ENCODE data around the gene LAMA1.

Gene LAMA1

GRCh38 chr18:7004009-7004408, 113.6 kb downstream of the LAMA1 start:
- Mint-ChIP-seq H3K9me3 (no peaks in the 10 kb centered on the region), H3K27me3 (no peaks in the 10 kb centered on the region), H3K4me3 (no peak overlapping the region), H3K27ac (no peak overlapping the region), H3K4me1 (no peaks in the 10 kb centered on the region), H3K36me3 (ENCODE audit: low read depth) (no peaks in the 10 kb centered on the region)
- DNase-seq (no peak), ATAC-seq (no peak)

GRCh38 chr18:7002107-7002506, 115.5 kb downstream of the LAMA1 start:
- H3K27me3 Mint-ChIP-seq: no peaks in the 10 kb centered on the region
- no peak overlapping the region for H3K4me3 Mint-ChIP-seq
- H3K4me1 Mint-ChIP-seq: no peaks in the 10 kb centered on the region
- no peaks in the 10 kb centered on the region for H3K9me3 Mint-ChIP-seq
- H3K36me3 Mint-ChIP-seq (ENCODE audit: low read depth): no peaks in the 10 kb centered on the region
- DNase-seq (no peak), ATAC-seq (no peak)
- H3K27ac Mint-ChIP-seq: no peak overlapping the region

- DNase-seq: no peak
- H3K36me3 Mint-ChIP-seq (ENCODE audit: low read depth): no peaks in the 10 kb centered on the region
These were observed 117.0 kb downstream of the LAMA1 start for GRCh38 chr18:7000484-7001096.

GRCh38 chr18:6997808-6998207, 119.8 kb downstream of the LAMA1 start:
- H3K9me3 Mint-ChIP-seq: no peaks in the 10 kb centered on the region

More at GRCh38 chr18:7000484-7001096, 117.0 kb downstream of the LAMA1 start:
- no peaks in the 10 kb centered on the region for H3K9me3 Mint-ChIP-seq
- H3K4me3 Mint-ChIP-seq: no peak overlapping the region
- H3K27me3 Mint-ChIP-seq: no peaks in the 10 kb centered on the region
- ATAC-seq: no peak
- H3K4me1 Mint-ChIP-seq: no peaks in the 10 kb centered on the region
- no peak overlapping the region for H3K27ac Mint-ChIP-seq

GRCh38 chr18:6994771-6995430, 122.7 kb downstream of the LAMA1 start:
- Mint-ChIP-seq H3K36me3 (ENCODE audit: low read depth) (no peaks in the 10 kb centered on the region), H3K4me3 (no peak overlapping the region), H3K9me3 (no peaks in the 10 kb centered on the region), H3K27me3 (no peaks in the 10 kb centered on the region), H3K27ac (no peak overlapping the region), H3K4me1 (no peaks in the 10 kb centered on the region)
- no peak for DNase-seq
- no peak for ATAC-seq

More at GRCh38 chr18:6997808-6998207, 119.8 kb downstream of the LAMA1 start:
- ATAC-seq (no peak), DNase-seq (no peak)
- H3K4me3 Mint-ChIP-seq: no peak overlapping the region
- no peaks in the 10 kb centered on the region for H3K4me1 Mint-ChIP-seq
- no peak overlapping the region for H3K27ac Mint-ChIP-seq
- H3K27me3 Mint-ChIP-seq: no peaks in the 10 kb centered on the region
- H3K36me3 Mint-ChIP-seq (ENCODE audit: low read depth): no peaks in the 10 kb centered on the region

GRCh38 chr18:6994056-6994770, 123.4 kb downstream of the LAMA1 start:
- no peak overlapping the region for H3K27ac Mint-ChIP-seq
- no peaks in the 10 kb centered on the region for H3K9me3 Mint-ChIP-seq
- H3K36me3 Mint-ChIP-seq (ENCODE audit: low read depth): no peaks in the 10 kb centered on the region
- no peak overlapping the region for H3K4me3 Mint-ChIP-seq
- no peaks in the 10 kb centered on the region for H3K4me1 Mint-ChIP-seq
- no peaks in the 10 kb centered on the region for H3K27me3 Mint-ChIP-seq
- ATAC-seq (no peak), DNase-seq (no peak)

- no peak overlapping the region for H3K4me3 Mint-ChIP-seq
- no peaks in the 10 kb centered on the region for H3K27me3 Mint-ChIP-seq
- no peak overlapping the region for H3K27ac Mint-ChIP-seq
- ATAC-seq (no peak), DNase-seq (no peak)
- no peaks in the 10 kb centered on the region for H3K4me1 Mint-ChIP-seq
- H3K9me3 Mint-ChIP-seq: no peaks in the 10 kb centered on the region
- H3K36me3 Mint-ChIP-seq (ENCODE audit: low read depth): no peaks in the 10 kb centered on the region
These were observed 124.8 kb downstream of the LAMA1 start for GRCh38 chr18:6992761-6993160.

- Mint-ChIP-seq H3K4me1 (no peaks in the 10 kb centered on the region), H3K27me3 (no peaks in the 10 kb centered on the region), H3K27ac (no peak overlapping the region), H3K36me3 (ENCODE audit: low read depth) (no peaks in the 10 kb centered on the region), H3K9me3 (peaks cover 5% of the 10 kb centered on the region), H3K4me3 (no peak overlapping the region)
- DNase-seq (no peak), ATAC-seq (no peak)
These were observed 134.2 kb downstream of the LAMA1 start for GRCh38 chr18:6983366-6983765.

- peaks cover 5% of the 10 kb centered on the region for H3K9me3 Mint-ChIP-seq
- H3K27ac Mint-ChIP-seq: no peak overlapping the region
- H3K27me3 Mint-ChIP-seq: no peaks in the 10 kb centered on the region
- H3K36me3 Mint-ChIP-seq (ENCODE audit: low read depth): no peaks in the 10 kb centered on the region
- H3K4me3 Mint-ChIP-seq: no peak overlapping the region
- no peaks in the 10 kb centered on the region for H3K4me1 Mint-ChIP-seq
- ATAC-seq (no peak), DNase-seq (no peak)
These were observed 135.2 kb downstream of the LAMA1 start for GRCh38 chr18:6982398-6982797.

GRCh38 chr18:6980363-6980762, 137.2 kb downstream of the LAMA1 start:
- no peak overlapping the region for H3K4me3 Mint-ChIP-seq
- H3K4me1 Mint-ChIP-seq: no peaks in the 10 kb centered on the region
- H3K27me3 Mint-ChIP-seq: no peaks in the 10 kb centered on the region
- DNase-seq: no peak
- no peak overlapping the region for H3K27ac Mint-ChIP-seq
- peaks cover 5% of the 10 kb centered on the region for H3K9me3 Mint-ChIP-seq
- no peak for ATAC-seq
- H3K36me3 Mint-ChIP-seq (ENCODE audit: low read depth): no peaks in the 10 kb centered on the region

- ATAC-seq (no peak), DNase-seq (no peak)
- Mint-ChIP-seq H3K27ac (no peak overlapping the region), H3K36me3 (ENCODE audit: low read depth) (no peaks in the 10 kb centered on the region), H3K9me3 (peaks cover 5% of the 10 kb centered on the region), H3K27me3 (no peaks in the 10 kb centered on the region), H3K4me3 (no peak overlapping the region), H3K4me1 (no peaks in the 10 kb centered on the region)
These were observed 137.6 kb downstream of the LAMA1 start for GRCh38 chr18:6979954-6980353.

- no peak overlapping the region for H3K27ac Mint-ChIP-seq
- H3K27me3 Mint-ChIP-seq: no peaks in the 10 kb centered on the region
- DNase-seq: no peak
- H3K36me3 Mint-ChIP-seq (ENCODE audit: low read depth): no peaks in the 10 kb centered on the region
- H3K9me3 Mint-ChIP-seq: peaks cover 5% of the 10 kb centered on the region
- no peaks in the 10 kb centered on the region for H3K4me1 Mint-ChIP-seq
- H3K4me3 Mint-ChIP-seq: no peak overlapping the region
- ATAC-seq: no peak
These were observed 140.7 kb downstream of the LAMA1 start for GRCh38 chr18:6976935-6977334.

- H3K4me3 Mint-ChIP-seq: no peak overlapping the region
- no peak overlapping the region for H3K27ac Mint-ChIP-seq
- H3K36me3 Mint-ChIP-seq (ENCODE audit: low read depth): no peaks in the 10 kb centered on the region
- no peaks in the 10 kb centered on the region for H3K27me3 Mint-ChIP-seq
- no peaks in the 10 kb centered on the region for H3K9me3 Mint-ChIP-seq
- ATAC-seq (no peak), DNase-seq (no peak)
- no peaks in the 10 kb centered on the region for H3K4me1 Mint-ChIP-seq
These were observed 142.5 kb downstream of the LAMA1 start for GRCh38 chr18:6975084-6975483.

GRCh38 chr18:6971823-6972478, 145.6 kb downstream of the LAMA1 start:
- no peak for DNase-seq
- Mint-ChIP-seq H3K27me3 (no peaks in the 10 kb centered on the region), H3K4me1 (no peaks in the 10 kb centered on the region), H3K4me3 (no peak overlapping the region), H3K36me3 (ENCODE audit: low read depth) (no peaks in the 10 kb centered on the region), H3K9me3 (no peaks in the 10 kb centered on the region), H3K27ac (no peak overlapping the region)
- no peak for ATAC-seq

Data from activated naive CD8-positive, alpha-beta T cell treated with anti-CD3 and anti-CD28 coated beads, Interleukin-2, amount 50 U/mL, for 24 hours (primary cell).